Neutrophil (primary cell): Measurements from ENCODE around the gene SLC9A4.

ENCODE experiments used
- H3K27ac ChIP-seq: fragments of 200-600 bp; sonication (generic); 2 replicates; pipeline ENCODE4 v1.5.1; 2016; ENCODE audit warnings: mild to moderate bottlenecking, moderate library complexity
- H3K27me3 ChIP-seq: fragments of 200-600 bp; sonication (generic); 2 replicates; pipeline ENCODE4 v1.6.0; 2016; ENCODE audit warnings: mild to moderate bottlenecking
- H3K36me3 ChIP-seq: fragments of 200-600 bp; sonication (generic); 2 replicates; pipeline ENCODE4 v1.5.1; 2017
- H3K4me1 ChIP-seq, 2 experiments: fragments of 200-600 bp in 1 of 2; sonication (generic) in 1 of 2; 1 replicate in 1 of 2; 2 replicates in 1 of 2; pipeline versions ENCODE4 v1.5.1 to v1.6.1; 2013 to 2016; ENCODE audit warnings: low read depth in 1 of 2, low read length in 1 of 2, mild to moderate bottlenecking in 1 of 2, moderate library complexity in 1 of 2; ENCODE audit not compliant: control insufficient read depth in 1 of 2, insufficient read depth in 1 of 2
- H3K4me3 ChIP-seq, 2 experiments: fragments of 200-600 bp in 1 of 2; sonication (generic) in 1 of 2; 1 replicate in 1 of 2; 2 replicates in 1 of 2; pipeline ENCODE4 v1.5.1; 2013 to 2016; ENCODE audit warnings: low read depth in 1 of 2, low read length in 1 of 2, mild to moderate bottlenecking in 1 of 2, moderate library complexity in 1 of 2
- H3K9me3 ChIP-seq: fragments of 200-600 bp; sonication (generic); 2 replicates; pipeline ENCODE4 v1.5.1; 2016
- TF ChIP-seq, protein P1 (sequence below): fragments of 200-600 bp; sonication (generic); IDR thresholded peaks from 2 replicates; pipeline ENCODE4 v1.5.1; 2016; ENCODE audit warnings: antibody characterized with exemption

Gene SLC9A4

DNA sequence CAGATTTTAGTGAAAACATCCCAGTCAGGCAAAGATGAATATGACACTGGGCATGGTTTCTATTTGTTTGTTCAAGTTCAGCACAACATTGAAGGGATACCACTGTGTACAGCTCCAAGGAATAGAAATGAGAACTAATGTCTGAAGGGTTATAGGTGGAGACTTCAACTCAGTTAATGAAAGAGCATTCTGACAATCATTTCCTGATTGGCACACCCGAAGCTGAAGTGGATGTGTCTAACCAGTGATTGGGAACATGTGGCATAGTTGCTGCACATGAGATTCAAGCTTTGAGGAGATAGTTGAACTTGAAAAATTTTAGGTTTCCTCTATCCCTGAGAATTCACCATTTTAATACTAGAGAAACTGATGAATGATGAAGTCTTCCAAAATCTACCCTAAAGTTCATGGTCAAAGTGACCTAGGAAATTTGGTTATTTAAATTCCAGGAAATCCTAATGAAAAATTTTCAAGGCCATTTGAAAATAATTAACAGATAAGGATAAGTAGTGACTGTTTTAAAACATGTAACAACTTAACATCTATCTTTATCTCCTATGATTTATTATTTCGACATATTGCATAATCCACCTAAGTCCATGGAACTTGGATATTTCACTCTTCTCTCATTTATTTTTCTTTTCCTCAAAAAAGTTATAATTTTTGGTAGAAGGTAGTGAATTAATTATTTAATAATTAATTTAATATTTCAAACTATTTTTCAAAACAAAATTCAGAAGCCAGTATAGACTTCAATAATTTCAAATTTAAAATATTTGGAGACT, 38.0 kb downstream of the SLC9A4 start:
- TF ChIP-seq, protein P1, sequence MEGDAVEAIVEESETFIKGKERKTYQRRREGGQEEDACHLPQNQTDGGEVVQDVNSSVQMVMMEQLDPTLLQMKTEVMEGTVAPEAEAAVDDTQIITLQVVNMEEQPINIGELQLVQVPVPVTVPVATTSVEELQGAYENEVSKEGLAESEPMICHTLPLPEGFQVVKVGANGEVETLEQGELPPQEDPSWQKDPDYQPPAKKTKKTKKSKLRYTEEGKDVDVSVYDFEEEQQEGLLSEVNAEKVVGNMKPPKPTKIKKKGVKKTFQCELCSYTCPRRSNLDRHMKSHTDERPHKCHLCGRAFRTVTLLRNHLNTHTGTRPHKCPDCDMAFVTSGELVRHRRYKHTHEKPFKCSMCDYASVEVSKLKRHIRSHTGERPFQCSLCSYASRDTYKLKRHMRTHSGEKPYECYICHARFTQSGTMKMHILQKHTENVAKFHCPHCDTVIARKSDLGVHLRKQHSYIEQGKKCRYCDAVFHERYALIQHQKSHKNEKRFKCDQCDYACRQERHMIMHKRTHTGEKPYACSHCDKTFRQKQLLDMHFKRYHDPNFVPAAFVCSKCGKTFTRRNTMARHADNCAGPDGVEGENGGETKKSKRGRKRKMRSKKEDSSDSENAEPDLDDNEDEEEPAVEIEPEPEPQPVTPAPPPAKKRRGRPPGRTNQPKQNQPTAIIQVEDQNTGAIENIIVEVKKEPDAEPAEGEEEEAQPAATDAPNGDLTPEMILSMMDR: no peak
- H3K36me3 ChIP-seq: no peaks in the 10 kb centered on the region
- H3K27ac ChIP-seq: no peak overlapping the region
- no peaks in the 10 kb centered on the region for H3K9me3 ChIP-seq
- peaks cover 25 to 26% of the 10 kb centered on the region in 2 experiments for H3K4me1 ChIP-seq
- H3K4me3 ChIP-seq: no peak overlapping the region
- H3K27me3 ChIP-seq: no peaks in the 10 kb centered on the region

DNA sequence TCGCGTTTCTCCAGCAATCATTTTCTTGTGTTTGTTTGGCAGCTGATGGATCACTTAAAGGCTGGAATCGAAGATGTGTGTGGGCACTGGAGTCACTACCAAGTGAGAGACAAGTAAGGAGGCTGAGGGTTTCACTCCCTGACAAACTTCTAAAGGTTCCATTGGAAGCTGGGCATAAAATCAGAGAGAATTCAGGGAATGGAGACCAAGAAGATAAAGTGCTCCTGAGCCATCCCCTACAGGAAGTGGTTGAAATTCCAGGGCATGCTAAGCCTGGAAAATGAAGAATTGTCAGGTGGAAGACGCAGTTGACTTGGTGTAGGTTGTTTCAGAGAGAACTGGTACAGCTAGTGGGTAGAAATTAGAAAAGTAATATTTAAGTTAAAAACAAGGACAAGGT, 39.1 kb downstream of the SLC9A4 start:
- TF ChIP-seq, protein P1: no peak
- Histone ChIP-seq H3K4me1 (peaks cover 25 to 26% of the 10 kb centered on the region in 2 experiments), H3K9me3 (no peaks in the 10 kb centered on the region), H3K27me3 (no peaks in the 10 kb centered on the region), H3K4me3 (no peak overlapping the region), H3K36me3 (no peaks in the 10 kb centered on the region), H3K27ac (no peak overlapping the region)

DNA sequence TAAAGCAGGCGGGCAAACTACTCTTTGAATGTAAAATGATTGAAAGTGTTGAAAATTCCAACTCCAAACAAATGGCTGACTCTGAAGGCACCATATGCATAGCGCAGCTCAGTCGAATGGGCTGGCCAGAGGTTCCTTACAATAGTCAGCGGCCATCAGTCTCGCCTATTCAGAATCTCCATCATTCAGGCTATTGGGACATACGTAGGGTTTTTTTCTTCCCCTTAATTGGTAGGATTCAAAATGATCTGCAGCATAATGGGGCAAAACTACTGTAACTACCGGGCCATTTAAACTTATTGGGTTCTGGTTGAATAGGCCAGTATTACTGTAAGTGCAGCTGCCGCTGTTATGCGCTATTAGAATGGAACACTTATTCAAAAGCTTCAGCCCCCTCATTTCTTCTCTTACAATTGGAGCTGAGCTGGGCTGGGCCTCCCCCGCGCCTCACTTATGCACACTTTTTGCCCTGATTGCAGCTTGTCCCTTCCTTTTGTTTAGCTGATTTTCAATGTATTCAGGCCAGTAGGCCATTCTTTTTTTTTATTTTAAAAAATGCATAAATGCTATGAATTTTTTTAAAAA, 40.4 kb downstream of the SLC9A4 start:
- Histone ChIP-seq H3K27ac (no peak overlapping the region), H3K27me3 (no peaks in the 10 kb centered on the region), H3K4me3 (no peak overlapping the region), H3K4me1 (peaks cover 25% of the 10 kb centered on the region in 2 experiments), H3K9me3 (no peaks in the 10 kb centered on the region), H3K36me3 (no peaks in the 10 kb centered on the region)
- TF ChIP-seq, protein P1: no peak

DNA sequence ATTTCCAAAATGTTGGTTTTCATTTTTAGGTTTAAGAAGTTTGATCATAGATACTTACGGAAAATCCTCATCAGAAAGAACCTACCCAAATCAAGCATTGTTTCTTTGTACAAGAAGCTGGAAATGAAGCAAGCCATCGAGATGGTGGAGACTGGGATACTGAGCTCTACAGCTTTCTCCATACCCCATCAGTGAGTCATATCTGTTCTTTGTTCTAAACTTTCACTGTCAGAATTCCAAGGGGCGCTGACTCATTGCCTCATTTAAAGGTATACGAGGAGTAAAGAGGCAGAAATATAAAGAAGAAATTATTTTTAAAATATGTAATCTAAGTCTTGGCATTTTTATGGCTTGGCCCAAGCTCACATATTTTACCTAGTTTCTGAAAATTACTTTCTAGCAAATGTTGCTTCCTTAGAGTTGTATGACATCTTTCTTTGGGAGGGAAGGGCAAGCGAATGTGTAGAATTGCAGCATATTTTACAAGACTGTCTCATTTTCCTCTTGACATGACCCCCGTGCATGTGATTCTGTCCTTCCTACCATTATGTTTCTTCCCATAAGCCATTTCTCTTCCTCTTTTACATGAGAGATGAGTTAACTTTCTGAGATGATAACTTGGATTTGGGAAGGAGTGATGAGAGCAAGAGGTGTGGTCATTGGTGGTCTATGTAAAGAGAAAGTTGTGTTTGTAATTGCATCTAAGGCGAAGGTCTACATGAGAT, 41.2 kb downstream of the SLC9A4 start:
- Histone ChIP-seq H3K27me3 (no peaks in the 10 kb centered on the region), H3K4me1 (peaks cover 17 to 19% of the 10 kb centered on the region in 2 experiments), H3K9me3 (no peaks in the 10 kb centered on the region), H3K36me3 (no peaks in the 10 kb centered on the region), H3K4me3 (no peak overlapping the region), H3K27ac (no peak overlapping the region)
- TF ChIP-seq, protein P1: no peak

DNA sequence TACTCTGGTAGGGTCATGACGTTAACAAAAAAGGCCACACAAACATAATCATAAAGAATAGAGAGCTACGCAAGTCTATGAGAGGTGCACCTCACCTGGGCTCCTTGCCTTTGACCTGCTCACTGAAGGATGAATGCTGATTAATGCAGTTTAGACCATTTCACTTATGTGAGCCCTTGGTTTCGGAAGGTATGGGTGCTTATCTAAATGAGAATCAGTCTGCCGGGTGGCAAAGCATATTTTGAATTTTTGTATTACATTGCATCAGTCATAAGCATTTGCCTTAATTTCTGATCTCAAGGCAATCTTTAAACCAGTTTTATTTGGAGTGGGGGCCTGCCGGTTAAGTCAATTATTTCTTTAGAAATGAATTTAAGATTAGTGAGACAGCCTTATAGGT, 42.8 kb downstream of the SLC9A4 start:
- no peaks in the 10 kb centered on the region for H3K36me3 ChIP-seq
- peaks cover under 1 to 2% of the 10 kb centered on the region in 2 experiments for H3K4me1 ChIP-seq
- H3K27me3 ChIP-seq: no peaks in the 10 kb centered on the region
- TF ChIP-seq, protein P1: no peak
- no peaks in the 10 kb centered on the region for H3K9me3 ChIP-seq
- no peak overlapping the region for H3K27ac ChIP-seq
- no peak overlapping the region for H3K4me3 ChIP-seq
